Osteocyte (in vitro differentiated cells): ENCODE results near the gene ZDHHC16. TPM values are rescaled to one million over a fixed set of nuclear protein-coding genes. Genes with fewer than 3 reads are reported as not detected.
A peak's percentile ranks its signal among the peaks of the same experiment; 100 is the strongest.

Source experiments
- DNase-seq: peaks from one replicate; pipeline ENCODE4 v3.0.0; 2021; ENCODE audit warnings: mixed read lengths; ENCODE audit not compliant: unreplicated experiment; ENCODE audit errors: extremely low spot score
- H3K27ac Mint-ChIP-seq: one replicate; pipeline ENCODE4 v1.8.0; 2021; ENCODE audit warnings: mild to moderate bottlenecking, mixed read lengths; ENCODE audit not compliant: unreplicated experiment
- H3K27me3 Mint-ChIP-seq: one replicate; pipeline ENCODE4 v1.8.0; 2021; ENCODE audit warnings: mixed read lengths; ENCODE audit not compliant: unreplicated experiment
- H3K36me3 Mint-ChIP-seq: one replicate; pipeline ENCODE4 v1.8.0; 2021; ENCODE audit warnings: mixed read lengths; ENCODE audit not compliant: unreplicated experiment
- H3K4me1 Mint-ChIP-seq: one replicate; pipeline ENCODE4 v1.8.0; 2021; ENCODE audit warnings: mixed read lengths; ENCODE audit not compliant: unreplicated experiment
- H3K4me3 Mint-ChIP-seq: one replicate; pipeline ENCODE4 v1.8.0; 2021; ENCODE audit warnings: mild to moderate bottlenecking, moderate library complexity, mixed read lengths; ENCODE audit not compliant: unreplicated experiment
- H3K9me3 Mint-ChIP-seq: one replicate; pipeline ENCODE4 v1.8.0; 2021; ENCODE audit warnings: mixed read lengths; ENCODE audit not compliant: unreplicated experiment
- total RNA-seq: library from RNA; stranded (reverse); gene quantifications from 2 replicates; pipeline ENCODE4 v1.2.1, GENCODE V29; 2021
- TF ChIP-seq, protein P1 (sequence below): fragments of 200-600 bp; sonication (generic); IDR thresholded peaks from 2 replicates; pipeline ENCODE4 v1.5.0; 2021; ENCODE audit warnings: antibody characterized with exemption, mild to moderate bottlenecking, moderate library complexity

Gene ZDHHC16
- total RNA-seq, 1 donor from 2014 or later, result 46.9 TPM

DNA sequence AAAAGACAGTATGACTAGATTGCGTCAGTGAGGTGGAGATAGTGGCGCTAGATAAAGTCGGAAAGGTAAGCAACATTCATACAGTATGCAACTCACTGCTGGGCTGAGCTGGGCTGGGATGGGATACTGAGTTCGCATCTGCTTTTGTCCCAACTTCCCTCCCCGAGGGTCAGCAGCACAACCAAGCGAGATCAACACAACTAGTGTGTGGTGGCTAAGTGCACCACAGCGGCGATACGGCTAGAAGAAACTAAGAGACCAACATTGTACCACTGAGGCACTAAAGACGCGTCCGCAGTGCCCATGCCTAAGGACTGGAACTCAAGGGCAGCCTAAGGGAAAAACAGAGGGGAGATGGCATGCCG, 636 bp upstream of the ZDHHC16 start:
- no peaks in the 10 kb centered on the region for H3K27me3 Mint-ChIP-seq
- H3K4me3 Mint-ChIP-seq, result peak overlapping the region; percentile 97
- no peak for DNase-seq
- H3K27ac Mint-ChIP-seq, result peak overlapping the region; percentile 74
- H3K36me3 Mint-ChIP-seq, result peaks cover 9% of the 10 kb centered on the region
- TF ChIP-seq, protein P1, sequence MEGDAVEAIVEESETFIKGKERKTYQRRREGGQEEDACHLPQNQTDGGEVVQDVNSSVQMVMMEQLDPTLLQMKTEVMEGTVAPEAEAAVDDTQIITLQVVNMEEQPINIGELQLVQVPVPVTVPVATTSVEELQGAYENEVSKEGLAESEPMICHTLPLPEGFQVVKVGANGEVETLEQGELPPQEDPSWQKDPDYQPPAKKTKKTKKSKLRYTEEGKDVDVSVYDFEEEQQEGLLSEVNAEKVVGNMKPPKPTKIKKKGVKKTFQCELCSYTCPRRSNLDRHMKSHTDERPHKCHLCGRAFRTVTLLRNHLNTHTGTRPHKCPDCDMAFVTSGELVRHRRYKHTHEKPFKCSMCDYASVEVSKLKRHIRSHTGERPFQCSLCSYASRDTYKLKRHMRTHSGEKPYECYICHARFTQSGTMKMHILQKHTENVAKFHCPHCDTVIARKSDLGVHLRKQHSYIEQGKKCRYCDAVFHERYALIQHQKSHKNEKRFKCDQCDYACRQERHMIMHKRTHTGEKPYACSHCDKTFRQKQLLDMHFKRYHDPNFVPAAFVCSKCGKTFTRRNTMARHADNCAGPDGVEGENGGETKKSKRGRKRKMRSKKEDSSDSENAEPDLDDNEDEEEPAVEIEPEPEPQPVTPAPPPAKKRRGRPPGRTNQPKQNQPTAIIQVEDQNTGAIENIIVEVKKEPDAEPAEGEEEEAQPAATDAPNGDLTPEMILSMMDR, result no peak
- peaks cover 31% of the 10 kb centered on the region for H3K4me1 Mint-ChIP-seq
- H3K9me3 Mint-ChIP-seq, result no peaks in the 10 kb centered on the region

- TF ChIP-seq, protein P1, result no peak
- H3K27me3 Mint-ChIP-seq, result no peaks in the 10 kb centered on the region
Measured at GRCh38 chr10:97450828-97451227, 4.9 kb downstream of the ZDHHC16 start.

DNA sequence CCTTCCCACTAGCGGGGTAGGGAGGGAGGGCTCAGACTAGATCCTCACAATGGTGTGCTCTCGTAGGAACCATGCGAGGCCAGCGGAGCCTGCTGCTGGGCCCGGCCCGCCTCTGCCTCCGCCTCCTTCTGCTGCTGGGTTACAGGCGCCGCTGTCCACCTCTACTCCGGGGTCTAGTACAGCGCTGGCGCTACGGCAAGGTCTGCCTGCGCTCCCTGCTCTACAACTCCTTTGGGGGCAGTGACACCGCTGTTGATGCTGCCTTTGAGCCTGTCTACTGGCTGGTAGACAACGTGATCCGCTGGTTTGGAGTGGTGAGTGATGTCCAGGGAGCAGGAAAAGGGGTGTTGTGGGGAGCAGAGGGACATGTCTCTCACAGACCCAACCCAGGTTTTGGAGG, 5.6 kb downstream of the ZDHHC16 start:
- H3K36me3 Mint-ChIP-seq, result peaks cover 19% of the 10 kb centered on the region
- TF ChIP-seq, protein P1, result no peak
- H3K4me3 Mint-ChIP-seq, result no peak overlapping the region
- H3K4me1 Mint-ChIP-seq, result peaks cover 26% of the 10 kb centered on the region
- DNase-seq, result no peak
- no peaks in the 10 kb centered on the region for H3K9me3 Mint-ChIP-seq
- no peaks in the 10 kb centered on the region for H3K27me3 Mint-ChIP-seq
- no peak overlapping the region for H3K27ac Mint-ChIP-seq

More at GRCh38 chr10:97450828-97451227, 4.9 kb downstream of the ZDHHC16 start:
- Mint-ChIP-seq H3K4me1 (peaks cover 31% of the 10 kb centered on the region), H3K27ac (no peak overlapping the region), H3K9me3 (no peaks in the 10 kb centered on the region), H3K36me3 (peaks cover 11% of the 10 kb centered on the region), H3K4me3 (no peak overlapping the region)
- no peak for DNase-seq

DNA sequence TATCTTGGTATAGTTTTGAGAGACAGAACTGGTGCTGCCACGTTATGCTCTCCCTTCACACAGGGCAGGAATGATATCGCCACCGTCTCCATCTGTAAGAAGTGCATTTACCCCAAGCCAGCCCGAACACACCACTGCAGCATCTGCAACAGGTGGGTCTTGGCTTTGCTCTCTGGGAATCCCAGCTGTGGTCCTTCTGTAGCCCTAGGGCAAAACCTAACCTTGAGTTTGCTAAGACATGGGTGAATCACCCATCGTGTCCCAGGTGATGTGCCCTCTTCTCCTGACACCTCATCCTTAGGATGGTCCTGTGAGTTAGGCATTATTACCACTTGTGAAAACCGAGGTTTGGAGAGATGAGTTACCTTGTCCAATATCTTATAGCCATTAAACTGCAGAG, 6.4 kb downstream of the ZDHHC16 start:
- no peaks in the 10 kb centered on the region for H3K9me3 Mint-ChIP-seq
- no peak overlapping the region for H3K27ac Mint-ChIP-seq
- TF ChIP-seq, protein P1, result no peak
- no peak overlapping the region for H3K4me3 Mint-ChIP-seq
- peaks cover 19% of the 10 kb centered on the region for H3K4me1 Mint-ChIP-seq
- DNase-seq, result no peak
- peaks cover 24% of the 10 kb centered on the region for H3K36me3 Mint-ChIP-seq
- no peaks in the 10 kb centered on the region for H3K27me3 Mint-ChIP-seq

DNA sequence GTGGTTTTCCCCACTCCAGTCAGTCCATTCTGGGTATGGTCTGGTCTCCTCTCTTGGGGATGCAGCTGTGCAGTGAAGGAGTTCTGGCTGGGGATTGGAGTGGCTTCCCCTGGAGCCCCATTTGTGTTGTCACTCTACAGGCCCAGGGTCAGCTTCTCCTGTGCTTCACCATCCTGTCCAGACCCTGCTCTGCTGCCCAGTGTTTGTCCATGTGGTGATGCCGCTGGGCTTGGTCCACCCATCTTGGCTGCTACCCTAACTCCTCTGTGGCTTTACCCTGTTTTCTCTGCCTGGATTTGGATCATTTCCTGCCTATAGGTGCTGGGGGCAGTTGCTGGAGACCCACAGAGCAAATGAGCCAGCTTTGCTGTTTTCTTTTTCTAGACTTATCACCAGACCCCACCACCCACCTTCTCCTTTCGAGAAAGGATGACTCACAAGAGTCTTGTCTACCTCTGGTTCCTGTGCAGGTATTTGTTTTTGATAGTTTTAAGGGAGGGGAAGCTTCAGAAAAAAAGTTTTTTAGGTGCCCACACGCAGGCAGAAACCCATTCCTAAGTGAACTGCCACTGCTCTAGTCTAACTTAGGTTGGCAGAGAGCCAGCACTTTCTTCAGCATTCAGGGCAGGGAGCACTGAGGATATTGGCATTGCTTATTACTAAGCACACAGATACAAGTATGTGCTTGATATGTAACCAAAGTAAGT, 8.5 kb downstream of the ZDHHC16 start:
- DNase-seq, result no peak
- Mint-ChIP-seq H3K27ac (no peak overlapping the region), H3K4me3 (no peak overlapping the region), H3K9me3 (no peaks in the 10 kb centered on the region), H3K4me1 (peaks cover 7% of the 10 kb centered on the region), H3K36me3 (peaks cover 37% of the 10 kb centered on the region), H3K27me3 (no peaks in the 10 kb centered on the region)
- TF ChIP-seq, protein P1, result no peak
